ENCODE results near the gene INVS.

The INVS gene

DNA sequence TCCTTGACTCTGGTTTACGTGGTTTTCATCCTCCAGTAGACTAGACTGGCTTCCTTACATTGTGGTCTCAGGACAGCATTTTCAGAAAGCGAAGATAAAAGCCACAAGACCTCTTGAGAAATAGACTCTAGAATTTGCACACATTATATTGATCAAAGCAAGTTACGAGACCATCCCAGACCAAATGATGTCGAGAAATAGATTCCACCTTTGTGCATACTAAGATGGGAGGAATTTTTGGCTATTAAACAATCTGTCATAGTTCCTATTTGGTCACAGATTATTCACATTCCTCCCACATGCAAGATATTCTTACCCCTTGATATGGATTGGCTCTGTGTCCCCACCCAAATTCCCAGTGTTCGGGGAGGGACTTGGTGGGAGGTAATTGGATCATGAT, 188.1 kb downstream of the INVS start:
- TF ChIP-seq, protein P1, sequence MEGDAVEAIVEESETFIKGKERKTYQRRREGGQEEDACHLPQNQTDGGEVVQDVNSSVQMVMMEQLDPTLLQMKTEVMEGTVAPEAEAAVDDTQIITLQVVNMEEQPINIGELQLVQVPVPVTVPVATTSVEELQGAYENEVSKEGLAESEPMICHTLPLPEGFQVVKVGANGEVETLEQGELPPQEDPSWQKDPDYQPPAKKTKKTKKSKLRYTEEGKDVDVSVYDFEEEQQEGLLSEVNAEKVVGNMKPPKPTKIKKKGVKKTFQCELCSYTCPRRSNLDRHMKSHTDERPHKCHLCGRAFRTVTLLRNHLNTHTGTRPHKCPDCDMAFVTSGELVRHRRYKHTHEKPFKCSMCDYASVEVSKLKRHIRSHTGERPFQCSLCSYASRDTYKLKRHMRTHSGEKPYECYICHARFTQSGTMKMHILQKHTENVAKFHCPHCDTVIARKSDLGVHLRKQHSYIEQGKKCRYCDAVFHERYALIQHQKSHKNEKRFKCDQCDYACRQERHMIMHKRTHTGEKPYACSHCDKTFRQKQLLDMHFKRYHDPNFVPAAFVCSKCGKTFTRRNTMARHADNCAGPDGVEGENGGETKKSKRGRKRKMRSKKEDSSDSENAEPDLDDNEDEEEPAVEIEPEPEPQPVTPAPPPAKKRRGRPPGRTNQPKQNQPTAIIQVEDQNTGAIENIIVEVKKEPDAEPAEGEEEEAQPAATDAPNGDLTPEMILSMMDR (IDR thresholded peaks at IDR 0.05; ENCODE audit: control insufficient read depth, insufficient read depth, low read depth, low read length, missing control alignments), result no peak
- no peak overlapping the region for H3K4me3 ChIP-seq (ENCODE audit: control insufficient read depth, low read depth, low read length)
- no peak for DNase-seq (ENCODE audit: low read depth)

DNA sequence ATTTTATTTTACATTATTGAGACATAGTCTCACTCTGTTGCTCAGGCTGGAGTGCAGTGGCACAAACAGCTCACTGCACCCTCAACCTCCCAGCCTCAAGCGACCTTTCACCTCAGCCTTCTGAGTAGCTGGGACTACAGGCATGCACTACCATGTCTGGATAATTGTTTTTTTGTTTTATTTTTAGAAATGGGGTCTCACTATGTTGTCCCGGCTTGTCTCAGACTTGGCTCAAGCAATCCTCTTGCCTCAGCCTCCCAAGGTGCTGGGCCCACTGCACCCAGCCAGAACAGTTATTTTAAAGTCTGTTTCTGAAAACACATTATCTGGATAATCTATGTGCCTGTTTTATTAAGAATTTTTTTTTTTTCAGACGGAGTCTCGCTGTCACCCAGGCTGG, 191.7 kb downstream of the INVS start:
- H3K4me3 ChIP-seq (ENCODE audit: control insufficient read depth, low read depth, low read length), result no peak overlapping the region
- TF ChIP-seq, protein P1 (IDR thresholded peaks at IDR 0.05; ENCODE audit: control insufficient read depth, insufficient read depth, low read depth, low read length, missing control alignments), result no peak
- no peak for DNase-seq (ENCODE audit: low read depth)

DNA sequence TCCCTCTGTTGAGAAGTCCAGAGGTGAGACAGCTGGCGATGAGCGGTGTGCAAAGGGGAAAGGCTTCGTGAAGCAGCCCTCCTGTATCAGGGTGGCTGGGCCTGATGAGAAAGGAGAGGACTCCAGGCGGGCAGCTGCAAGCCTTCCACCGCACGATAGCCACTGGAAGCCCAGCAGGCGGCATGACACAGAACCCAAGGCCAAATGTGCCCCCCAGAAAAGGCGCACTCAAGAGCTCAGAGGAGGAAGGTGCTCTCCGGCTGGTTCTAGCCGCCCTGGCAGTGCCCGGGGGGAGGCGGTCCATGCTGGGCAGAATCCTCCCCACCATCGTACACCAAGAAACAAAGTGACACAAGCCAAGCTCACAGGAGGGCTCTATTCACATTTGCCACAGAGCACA, 193.4 kb downstream of the INVS start:
- DNase-seq (ENCODE audit: low read depth), result no peak
- TF ChIP-seq, protein P1 (IDR thresholded peaks at IDR 0.05; ENCODE audit: control insufficient read depth, insufficient read depth, low read depth, low read length, missing control alignments), result no peak
- no peak overlapping the region for H3K4me3 ChIP-seq (ENCODE audit: control insufficient read depth, low read depth, low read length)

DNA sequence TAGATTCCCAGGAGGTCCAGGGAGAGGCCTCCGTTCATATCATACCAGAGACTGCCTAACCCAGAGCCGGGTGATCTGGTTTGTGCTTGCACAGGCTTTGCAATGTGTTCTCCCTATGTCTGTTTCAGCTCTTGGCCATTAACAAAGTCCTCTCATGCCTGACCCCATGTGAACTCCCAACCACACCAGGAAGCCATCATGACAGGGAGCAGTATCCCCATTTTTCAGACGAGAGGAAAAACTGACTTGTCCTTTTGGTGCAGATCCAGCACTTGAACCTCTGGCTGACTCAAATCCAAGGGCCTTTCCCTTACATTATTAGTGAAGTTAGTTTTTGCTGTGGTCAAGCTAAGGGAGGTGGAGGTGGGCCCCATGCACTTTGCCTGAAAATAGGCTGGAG, 195.3 kb downstream of the INVS start:
- H3K4me3 ChIP-seq (ENCODE audit: control insufficient read depth, low read depth, low read length), result no peak overlapping the region
- TF ChIP-seq, protein P1 (IDR thresholded peaks at IDR 0.05; ENCODE audit: control insufficient read depth, insufficient read depth, low read depth, low read length, missing control alignments), result no peak
- no peak for DNase-seq (ENCODE audit: low read depth)

DNA sequence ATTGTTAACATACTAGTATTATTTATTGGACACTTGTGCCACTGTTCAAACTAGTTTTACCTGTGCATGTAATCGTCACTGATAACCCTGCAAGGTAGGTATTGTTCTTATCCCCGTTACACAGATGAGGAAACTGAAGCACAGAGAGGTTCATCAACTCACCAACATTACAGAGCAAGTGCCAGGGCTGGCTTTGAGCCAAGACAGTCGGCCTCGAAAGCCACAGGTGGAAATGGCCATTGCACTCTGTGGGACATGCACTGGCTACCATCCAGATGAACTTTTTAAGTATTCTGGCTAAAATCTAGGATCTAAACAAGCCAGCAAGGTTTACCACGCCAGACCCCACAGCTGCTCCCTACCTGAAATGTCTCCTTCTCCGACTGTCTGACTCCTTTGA, 195.8 kb downstream of the INVS start:
- no peak for DNase-seq (ENCODE audit: low read depth)
- TF ChIP-seq, protein P1 (IDR thresholded peaks at IDR 0.05; ENCODE audit: control insufficient read depth, insufficient read depth, low read depth, low read length, missing control alignments), result no peak
- no peak overlapping the region for H3K4me3 ChIP-seq (ENCODE audit: control insufficient read depth, low read depth, low read length)

DNA sequence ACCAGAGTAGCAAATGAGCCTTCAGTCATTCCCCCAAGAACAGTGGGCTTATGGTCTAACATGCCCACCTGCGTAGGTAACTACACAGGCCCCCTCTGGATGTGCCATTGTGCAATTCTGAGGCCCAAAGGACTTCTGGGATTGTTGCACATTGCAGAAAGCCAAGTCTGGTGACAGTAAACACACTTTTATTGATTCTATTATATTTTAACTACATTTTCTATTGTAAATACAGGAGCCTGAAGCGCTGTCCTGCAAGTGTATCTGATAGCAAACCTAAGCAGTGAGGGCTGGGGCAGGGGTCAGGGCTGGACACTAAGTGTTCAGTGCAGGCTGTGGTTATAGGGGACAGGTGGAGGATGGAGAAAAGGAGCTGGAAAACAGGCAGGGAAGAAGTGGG, 196.2 kb downstream of the INVS start:
- TF ChIP-seq, protein P1 (IDR thresholded peaks at IDR 0.05; ENCODE audit: control insufficient read depth, insufficient read depth, low read depth, low read length, missing control alignments), result no peak
- no peak overlapping the region for H3K4me3 ChIP-seq (ENCODE audit: control insufficient read depth, low read depth, low read length)
- no peak for DNase-seq (ENCODE audit: low read depth)

DNA sequence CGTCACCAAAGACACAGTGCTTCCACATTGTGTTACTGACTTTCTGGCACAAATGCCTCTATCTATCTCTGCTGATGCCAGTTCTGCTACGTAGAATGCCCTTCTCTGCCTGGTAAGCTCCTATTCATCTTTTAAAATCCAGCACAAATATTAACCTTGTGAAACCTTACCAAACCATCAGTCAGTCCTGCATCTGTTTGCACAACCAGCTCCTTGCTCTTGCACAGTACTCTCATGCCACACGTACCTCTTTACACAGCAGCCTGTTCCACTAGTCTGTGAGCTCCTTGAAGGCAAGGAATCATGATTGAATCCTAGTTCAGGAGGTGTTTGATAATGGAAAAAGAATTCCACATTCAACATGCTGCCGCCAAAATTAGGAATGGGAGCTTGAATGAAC, 197.4 kb downstream of the INVS start:
- TF ChIP-seq, protein P1 (IDR thresholded peaks at IDR 0.05; ENCODE audit: control insufficient read depth, insufficient read depth, low read depth, low read length, missing control alignments), result no peak
- H3K4me3 ChIP-seq (ENCODE audit: control insufficient read depth, low read depth, low read length), result no peak overlapping the region
- no peak for DNase-seq (ENCODE audit: low read depth)
